ENCODE results near the gene UACA.

- TF ChIP-seq CTCF (IDR thresholded peaks at IDR 0.05; ENCODE audit: extremely low read depth in 1 of 2, insufficient read depth in 1 of 2, low read depth in 1 of 2, low read length in 2 of 2) (no peak), MYC (IDR thresholded peaks at IDR 0.05; ENCODE audit: low read depth, low read length) (no peak), POLR2AphosphoS5 (IDR thresholded peaks at IDR 0.05; ENCODE audit: insufficient read depth, low read depth, low read length) (no peak), POLR2A (IDR thresholded peaks at IDR 0.05; ENCODE audit: low read depth, low read length) (no peak), EZH2 (IDR thresholded peaks at IDR 0.05; ENCODE audit: borderline replicate concordance, low read depth, low read length, severe bottlenecking) (no peak)
These were observed 25.9 kb upstream of the UACA start for GRCh38 chr15:70789213-70789612.
